ENCODE measurements around the gene LGALS16. TPM values are rescaled to one million over a fixed set of nuclear protein-coding genes. Genes with fewer than 3 reads are reported as not detected.

The LGALS16 gene
- total RNA-seq, 1 experiment from 2014 or later = not detected

DNA sequence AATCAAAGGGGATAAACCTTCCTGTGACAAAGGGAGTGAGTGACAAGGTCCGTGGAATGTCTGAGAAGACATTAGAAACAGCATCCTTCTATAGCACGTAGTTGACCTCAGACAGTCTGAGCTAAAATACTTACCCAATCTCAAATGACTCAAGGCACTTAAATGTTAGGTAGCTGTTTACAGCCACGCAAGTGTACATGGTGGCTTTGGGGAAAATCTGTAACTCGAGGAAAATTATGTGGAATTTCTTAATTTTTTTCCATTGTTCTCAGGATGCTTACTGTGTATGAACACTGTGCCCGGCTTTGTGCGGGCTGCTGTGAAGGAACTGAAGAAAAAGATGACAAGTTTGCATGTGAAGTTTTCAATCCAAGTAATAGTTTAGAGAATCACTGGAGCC, 48.2 kb upstream of the LGALS16 start:
- no peak overlapping the region for H2BK5ac ChIP-seq (ENCODE audit: insufficient read length, low read length)
- Mint-ChIP-seq H3K36me3 (ENCODE audit: insufficient read depth in 1 of 3, low read depth in 3 of 3) (no peaks in the 10 kb centered on the region; a peak in 1 of 7 replicates), H3K27ac (no peak overlapping the region), H3K4me1 (peaks cover 9 to 11% of the 10 kb centered on the region in 2 experiments), H3K9me3 (peaks cover 5 to 8% of the 10 kb centered on the region in 2 experiments), H3K4me3 (no peak overlapping the region), H3K27me3 (ENCODE audit: low read depth) (peaks cover 6% of the 10 kb centered on the region)
- TF ChIP-seq, protein P1, sequence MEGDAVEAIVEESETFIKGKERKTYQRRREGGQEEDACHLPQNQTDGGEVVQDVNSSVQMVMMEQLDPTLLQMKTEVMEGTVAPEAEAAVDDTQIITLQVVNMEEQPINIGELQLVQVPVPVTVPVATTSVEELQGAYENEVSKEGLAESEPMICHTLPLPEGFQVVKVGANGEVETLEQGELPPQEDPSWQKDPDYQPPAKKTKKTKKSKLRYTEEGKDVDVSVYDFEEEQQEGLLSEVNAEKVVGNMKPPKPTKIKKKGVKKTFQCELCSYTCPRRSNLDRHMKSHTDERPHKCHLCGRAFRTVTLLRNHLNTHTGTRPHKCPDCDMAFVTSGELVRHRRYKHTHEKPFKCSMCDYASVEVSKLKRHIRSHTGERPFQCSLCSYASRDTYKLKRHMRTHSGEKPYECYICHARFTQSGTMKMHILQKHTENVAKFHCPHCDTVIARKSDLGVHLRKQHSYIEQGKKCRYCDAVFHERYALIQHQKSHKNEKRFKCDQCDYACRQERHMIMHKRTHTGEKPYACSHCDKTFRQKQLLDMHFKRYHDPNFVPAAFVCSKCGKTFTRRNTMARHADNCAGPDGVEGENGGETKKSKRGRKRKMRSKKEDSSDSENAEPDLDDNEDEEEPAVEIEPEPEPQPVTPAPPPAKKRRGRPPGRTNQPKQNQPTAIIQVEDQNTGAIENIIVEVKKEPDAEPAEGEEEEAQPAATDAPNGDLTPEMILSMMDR (conservative IDR thresholded peaks at IDR 0.05) = no peak
- no peak overlapping the region for H4K91ac ChIP-seq (ENCODE audit: insufficient read length, low read depth, low read length)
- H2AK5ac ChIP-seq (ENCODE audit: insufficient read length, low read length) = no peak overlapping the region
- no peak overlapping the region for H3K4ac ChIP-seq (ENCODE audit: low read depth, low read length)
- no peak overlapping the region for H3K9ac ChIP-seq (ENCODE audit: extremely low read depth, insufficient read length, low read length)
- no CpG with 5 or more reads among the region's 6 CpGs for WGBS (ENCODE audit: extremely low coverage, insufficient read length, low lambda C conversion rate)
- H3K14ac ChIP-seq (ENCODE audit: insufficient read depth, low read length) = no peak overlapping the region
- no peak overlapping the region for H2BK15ac ChIP-seq (ENCODE audit: low read depth, low read length)
- H3K56ac ChIP-seq (ENCODE audit: insufficient read length, low read depth, low read length) = no peak overlapping the region
- no peaks in the 10 kb centered on the region for H3K79me2 ChIP-seq (ENCODE audit: insufficient read depth, low read length)
- H3K27me3 ChIP-seq (ENCODE audit: insufficient read depth, low read length) = no peaks in the 10 kb centered on the region
- H2AFZ ChIP-seq (ENCODE audit: low read length) = no peak overlapping the region
- no peak overlapping the region for H2BK12ac ChIP-seq (ENCODE audit: insufficient read length, low read depth, low read length)
- H4K5ac ChIP-seq (ENCODE audit: insufficient read length, low read depth, low read length) = no peak overlapping the region
- no peaks in the 10 kb centered on the region for H3K9me3 ChIP-seq (ENCODE audit: control insufficient read depth, low read depth, low read length)
- no peaks in the 10 kb centered on the region for H3K23me2 ChIP-seq (ENCODE audit: insufficient read length, low read depth, low read length, poor library complexity, severe bottlenecking)
- no peak overlapping the region for H2BK120ac ChIP-seq (ENCODE audit: low read depth, low read length, poor library complexity, severe bottlenecking)
- peaks cover 3% of the 10 kb centered on the region; the same call in 1 of the 2 replicates for H3K4me1 ChIP-seq (ENCODE audit: insufficient read depth, low read length)
- H2BK20ac ChIP-seq (ENCODE audit: low read depth, low read length, poor library complexity, severe bottlenecking) = no peak overlapping the region
- no peaks in the 10 kb centered on the region for H4K20me1 ChIP-seq (ENCODE audit: control insufficient read depth, insufficient read depth, insufficient read length)
- no peak overlapping the region for H3K4me2 ChIP-seq (ENCODE audit: insufficient read depth, insufficient read length, low read length)
- no peak overlapping the region for H3K18ac ChIP-seq (ENCODE audit: insufficient read length, low read depth, low read length)
- DNase-seq = no peak
- no peaks in the 10 kb centered on the region for H3K79me1 ChIP-seq (ENCODE audit: insufficient read depth, low read depth, low read length, poor library complexity, severe bottlenecking)
- no peak overlapping the region for H3K27ac ChIP-seq (ENCODE audit: insufficient read length, low read depth, low read length)
- H3K23ac ChIP-seq (ENCODE audit: insufficient read length, low read depth, low read length) = no peak overlapping the region
- no peak overlapping the region for H4K8ac ChIP-seq (replicated peaks; ENCODE audit: insufficient read length, low read depth, low read length)
- no peak overlapping the region for H3T11ph ChIP-seq (ENCODE audit: low read length)

Measured in H9 (cell line).